ENCODE data around the gene LHX6. TPM values are rescaled to one million over a fixed set of nuclear protein-coding genes. Genes with fewer than 3 reads are reported as not detected.

Gene LHX6
- total and polyA plus RNA-seq, 2 of the 8 experiments (the other 6 are each of a cell fraction or from before 2014, with no cell fraction given), result 0.92 to 1.2 TPM

DNA sequence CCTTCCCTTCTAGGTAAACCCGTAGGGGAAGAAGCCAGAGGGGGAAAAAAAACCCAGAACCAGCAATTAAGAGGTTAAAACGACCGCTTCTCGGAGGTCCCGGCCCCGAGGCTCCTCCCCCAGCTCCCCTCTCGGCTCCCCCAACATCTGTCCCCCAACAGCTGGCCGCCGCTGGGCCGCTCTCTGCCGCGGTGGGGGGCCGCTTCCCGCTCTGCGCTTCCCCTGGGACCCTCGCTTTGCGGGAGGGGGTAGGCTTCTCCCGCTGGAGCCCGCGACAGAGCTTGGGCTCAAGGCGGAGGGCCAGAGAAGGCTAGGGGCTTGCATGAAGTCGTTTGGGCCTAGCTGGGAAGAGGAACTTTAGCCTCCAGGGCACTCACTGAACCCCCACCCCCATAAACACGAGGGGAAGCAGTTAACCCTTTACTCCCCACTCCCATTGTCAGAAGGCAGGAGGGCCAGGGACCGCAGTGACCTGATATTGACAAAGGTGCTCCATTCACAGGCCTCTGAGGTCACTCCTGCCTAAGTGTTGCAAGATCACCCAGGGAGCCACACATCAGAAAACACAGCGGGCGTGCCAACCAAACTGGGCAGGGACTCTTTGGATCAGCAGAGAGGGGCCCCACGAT is 7.5 kb downstream of the LHX6 start (continued):
- TF ChIP-seq TBP (IDR thresholded peaks at IDR 0.05; ENCODE audit: low read depth, low read length) (no peak), ASH2L (IDR thresholded peaks at IDR 0.05; ENCODE audit: low read length) (peak; percentile 61), RBBP5 (IDR thresholded peaks at IDR 0.05; ENCODE audit: borderline replicate concordance, low read depth, low read length) (0 out of 2 replicates have a peak, but pooled peaks have one; percentile 41), TEAD4 (IDR thresholded peaks at IDR 0.05; ENCODE audit: low read depth, low read length) (no peak), KDM4A (IDR thresholded peaks at IDR 0.05; ENCODE audit: low read depth, low read length, severe bottlenecking) (peak; percentile 33), NRF1 (IDR thresholded peaks at IDR 0.05; ENCODE audit: low read depth, low read length) (no peak)
- TF ChIP-seq, protein P1, sequence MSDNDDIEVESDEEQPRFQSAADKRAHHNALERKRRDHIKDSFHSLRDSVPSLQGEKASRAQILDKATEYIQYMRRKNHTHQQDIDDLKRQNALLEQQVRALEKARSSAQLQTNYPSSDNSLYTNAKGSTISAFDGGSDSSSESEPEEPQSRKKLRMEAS (IDR thresholded peaks at IDR 0.05), result 0 out of 2 replicates have a peak, but pooled peaks have one; percentile 37
